K562 (cell line): ENCODE data around the gene FILIP1L. TPM values are rescaled to one million over a fixed set of nuclear protein-coding genes. Genes with fewer than 3 reads are reported as not detected.

Source experiments
- ATF4 ChIP-seq: fragments of 450-650 bp; formaldehyde crosslinking; IDR thresholded peaks from 2 replicates; pipeline ENCODE4 v1.4.0; 2022; ENCODE audit warnings: mild to moderate bottlenecking, moderate library complexity
- CTCFL ChIP-seq: IDR thresholded peaks from 2 replicates; pipeline ENCODE4 v1.6.1; 2011; ENCODE audit warnings: borderline replicate concordance, low read depth, mild to moderate bottlenecking, moderate library complexity, low read length; ENCODE audit not compliant: insufficient read depth, poor library complexity, severe bottlenecking
- RBM14 ChIP-seq: fragments of 200-400 bp; formaldehyde crosslinking; IDR thresholded peaks from 2 replicates; pipeline ENCODE4 v1.6.1; 2018; ENCODE audit warnings: low read depth, mild to moderate bottlenecking, low read length, moderate library complexity, borderline replicate concordance; ENCODE audit not compliant: insufficient read depth
- ZFX ChIP-seq: sonication (generic); formaldehyde crosslinking; IDR thresholded peaks from 2 replicates; pipeline ENCODE4 v1.8.0; 2022; ENCODE audit warnings: mild to moderate bottlenecking, missing genetic modification reagents, moderate library complexity
- ZNF133 ChIP-seq: fragments of 250-450 bp; sonication (Bioruptor Pico); IDR thresholded peaks from 2 replicates; pipeline ENCODE4 v1.4.0; 2020; ENCODE audit warnings: mild to moderate bottlenecking
- ZNF253 ChIP-seq: fragments of 250-450 bp; sonication (Bioruptor Pico); conservative IDR thresholded peaks from 2 replicates; pipeline ENCODE4 v1.6.1; 2021; ENCODE audit warnings: mild to moderate bottlenecking
- ZNF280B ChIP-seq: fragments of 250-450 bp; sonication (Bioruptor Pico); IDR thresholded peaks from 2 replicates; pipeline ENCODE4 v1.5.1; 2021; ENCODE audit warnings: mild to moderate bottlenecking
- polyA plus RNA-seq, 8 experiments: library from polyadenylated mRNA; depleted of rRNA in 4 of 8; stranded (reverse) in 5 of 8; unstranded in 3 of 8; fragments of >200 nt; fragmentation: Nextera tagmentation in 2 of 8; fragmentation: Illumina TruSeq in 1 of 8; extraction: Ambion mirVana in 2 of 8; extraction: Trizol in 1 of 8; gene quantifications; 2 replicates each; pipeline versions ENCODE4 v1.2.1 to v1.2.3, GENCODE V29; 2011 to 2014; ENCODE audit warnings: inconsistent platforms in 1 of 8, missing spikeins in 1 of 8
- total RNA-seq, 7 experiments: library from RNA; depleted of rRNA in 6 of 7; stranded (reverse); fragments of >200 nt in 6 of 7; fragmentation: Illumina TruSeq in 2 of 7; extraction: Trizol in 2 of 7; gene quantifications; 2 replicates each; pipeline versions ENCODE4 v1.2.1 to v1.2.3, GENCODE V29; 2011 to 2021; ENCODE audit warnings: low replicate concordance in 1 of 7

FILIP1L gene
- total and polyA plus RNA-seq, 9 of the 15 experiments (the other 6 are each of a cell fraction or from before 2014, with no cell fraction given) = 0.50 to 2.1 (median 1.1) TPM

- TF ChIP-seq ZNF280B (CRISPR knock-in tag) (no peak), ATF4 (CRISPR knock-in tag) (no peak), ZNF133 (CRISPR knock-in tag) (no peak), CTCFL (no peak), ZNF253 (no peak), ZFX (CRISPR knock-in tag) (no peak), RBM14 (no peak)
Measured at GRCh38 chr3:99874237-99875002, 239.9 kb downstream of the FILIP1L start (continued).
